Activated CD8-positive, alpha-beta T cell treated with anti-CD3 and anti-CD28 coated beads for 36 hours (primary cell): Measurements from ENCODE around the gene CHSY1. TPM values are rescaled to one million over a fixed set of nuclear protein-coding genes. Genes with fewer than 3 reads are reported as not detected.

Experiments
- ATAC-seq: fragments of 200-7000 bp; cut with Tn5 transposase; one replicate; pipeline ENCODE4 v1.10.0; 2021; ENCODE audit warnings: mild to moderate bottlenecking, moderate library complexity
- CTCF ChIA-PET: fragments of 350-600 bp; sonication (Branson Sonifier 250); formaldehyde crosslinking; loops from one replicate; lab custom pipeline; 2021; ENCODE audit warnings: antibody characterized with exemption; lab: Charles Lee
- POLR2A ChIA-PET: fragments of 350-600 bp; sonication (Branson Sonifier 250); formaldehyde crosslinking; loops from one replicate; lab custom pipeline; 2021; ENCODE audit warnings: antibody characterized with exemption; lab: Charles Lee
- DNase-seq: peaks from one replicate; pipeline ENCODE4 v3.0.0-alpha.2; 2020
- H3K27ac Mint-ChIP-seq: one replicate; pipeline ENCODE4 v1.8.0; 2021; ENCODE audit warnings: mild to moderate bottlenecking, mixed read lengths
- H3K27me3 Mint-ChIP-seq: one replicate; pipeline ENCODE4 v1.8.0; 2021; ENCODE audit warnings: mixed read lengths
- H3K36me3 Mint-ChIP-seq: one replicate; pipeline ENCODE4 v1.8.0; 2021; ENCODE audit warnings: low read depth, mixed read lengths
- H3K4me1 Mint-ChIP-seq: one replicate; pipeline ENCODE4 v1.8.0; 2021; ENCODE audit warnings: low read depth, mixed read lengths
- H3K4me3 Mint-ChIP-seq: one replicate; pipeline ENCODE4 v1.8.0; 2021; ENCODE audit warnings: mild to moderate bottlenecking, moderate library complexity, mixed read lengths
- H3K9me3 Mint-ChIP-seq: one replicate; pipeline ENCODE4 v1.8.0; 2021; ENCODE audit warnings: mixed read lengths
- intact Hi-C: fragments of 100-400 bp; cut with micrococcal nuclease; formaldehyde crosslinking; loops from one replicate; pipeline ENCODE4 v1.10.0; 2022
- total RNA-seq, 2 experiments: library from RNA; stranded (reverse); gene quantifications; one replicate each; pipeline ENCODE4 v1.2.3, GENCODE V29; 2021
- TF ChIP-seq, protein P1 (sequence below): fragments of 200-600 bp; IDR thresholded peaks from one replicate; pipeline ENCODE4 v1.8.0; 2022; ENCODE audit warnings: antibody characterized with exemption, mild to moderate bottlenecking

Gene CHSY1
- total RNA-seq, 2 experiments from 2014 or later, result 57.9 to 58.3 TPM

DNA sequence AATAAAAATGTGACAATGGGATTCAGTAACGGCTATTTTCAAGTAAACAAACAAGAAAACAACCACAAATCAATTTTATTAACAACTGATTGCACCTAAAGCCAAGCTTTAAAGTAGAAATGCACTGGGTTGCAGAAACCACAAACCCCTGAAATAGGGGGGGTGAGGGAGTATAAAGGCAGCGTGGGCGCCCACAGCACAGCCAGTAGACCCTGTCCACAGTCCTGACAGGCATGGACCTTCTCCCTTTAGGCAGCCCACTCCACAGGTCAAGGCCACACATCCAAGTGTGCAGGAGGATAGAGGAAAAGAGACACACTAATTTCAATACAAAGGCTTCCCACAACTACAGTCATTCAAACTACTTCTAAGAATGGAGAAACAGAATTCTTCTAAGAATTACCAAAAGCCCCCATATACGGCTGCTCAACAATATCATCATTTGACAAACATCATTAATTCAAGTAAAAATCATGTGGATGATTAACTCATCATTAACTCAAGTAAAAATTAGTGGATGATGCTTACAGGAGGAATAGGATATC, 48.7 kb downstream of the CHSY1 start:
- H3K36me3 Mint-ChIP-seq, result peaks cover 57% of the 10 kb centered on the region
- ATAC-seq (peak; percentile 2), DNase-seq (peak; percentile 45)
- intact Hi-C loops, result loop anchor here (5.0 kb wide), 1 partner anchor 36 kb away; no protein-coding TSS in a partner anchor
- TF ChIP-seq, protein P1, sequence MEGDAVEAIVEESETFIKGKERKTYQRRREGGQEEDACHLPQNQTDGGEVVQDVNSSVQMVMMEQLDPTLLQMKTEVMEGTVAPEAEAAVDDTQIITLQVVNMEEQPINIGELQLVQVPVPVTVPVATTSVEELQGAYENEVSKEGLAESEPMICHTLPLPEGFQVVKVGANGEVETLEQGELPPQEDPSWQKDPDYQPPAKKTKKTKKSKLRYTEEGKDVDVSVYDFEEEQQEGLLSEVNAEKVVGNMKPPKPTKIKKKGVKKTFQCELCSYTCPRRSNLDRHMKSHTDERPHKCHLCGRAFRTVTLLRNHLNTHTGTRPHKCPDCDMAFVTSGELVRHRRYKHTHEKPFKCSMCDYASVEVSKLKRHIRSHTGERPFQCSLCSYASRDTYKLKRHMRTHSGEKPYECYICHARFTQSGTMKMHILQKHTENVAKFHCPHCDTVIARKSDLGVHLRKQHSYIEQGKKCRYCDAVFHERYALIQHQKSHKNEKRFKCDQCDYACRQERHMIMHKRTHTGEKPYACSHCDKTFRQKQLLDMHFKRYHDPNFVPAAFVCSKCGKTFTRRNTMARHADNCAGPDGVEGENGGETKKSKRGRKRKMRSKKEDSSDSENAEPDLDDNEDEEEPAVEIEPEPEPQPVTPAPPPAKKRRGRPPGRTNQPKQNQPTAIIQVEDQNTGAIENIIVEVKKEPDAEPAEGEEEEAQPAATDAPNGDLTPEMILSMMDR, result no peak
- H3K4me3 Mint-ChIP-seq, result peak overlapping the region; percentile 22
- H3K27ac Mint-ChIP-seq, result peak overlapping the region; percentile 97
- no peaks in the 10 kb centered on the region for H3K9me3 Mint-ChIP-seq
- H3K27me3 Mint-ChIP-seq, result no peaks in the 10 kb centered on the region
- POLR2A ChIA-PET, result interaction anchor here (0.9 to 1.0 kb wide), 2 partner anchors 37 to 47 kb away, joined by 3 read pairs; no protein-coding TSS in a partner anchor
- CTCF ChIA-PET, result no interaction called here
- peaks cover 95% of the 10 kb centered on the region for H3K4me1 Mint-ChIP-seq

DNA sequence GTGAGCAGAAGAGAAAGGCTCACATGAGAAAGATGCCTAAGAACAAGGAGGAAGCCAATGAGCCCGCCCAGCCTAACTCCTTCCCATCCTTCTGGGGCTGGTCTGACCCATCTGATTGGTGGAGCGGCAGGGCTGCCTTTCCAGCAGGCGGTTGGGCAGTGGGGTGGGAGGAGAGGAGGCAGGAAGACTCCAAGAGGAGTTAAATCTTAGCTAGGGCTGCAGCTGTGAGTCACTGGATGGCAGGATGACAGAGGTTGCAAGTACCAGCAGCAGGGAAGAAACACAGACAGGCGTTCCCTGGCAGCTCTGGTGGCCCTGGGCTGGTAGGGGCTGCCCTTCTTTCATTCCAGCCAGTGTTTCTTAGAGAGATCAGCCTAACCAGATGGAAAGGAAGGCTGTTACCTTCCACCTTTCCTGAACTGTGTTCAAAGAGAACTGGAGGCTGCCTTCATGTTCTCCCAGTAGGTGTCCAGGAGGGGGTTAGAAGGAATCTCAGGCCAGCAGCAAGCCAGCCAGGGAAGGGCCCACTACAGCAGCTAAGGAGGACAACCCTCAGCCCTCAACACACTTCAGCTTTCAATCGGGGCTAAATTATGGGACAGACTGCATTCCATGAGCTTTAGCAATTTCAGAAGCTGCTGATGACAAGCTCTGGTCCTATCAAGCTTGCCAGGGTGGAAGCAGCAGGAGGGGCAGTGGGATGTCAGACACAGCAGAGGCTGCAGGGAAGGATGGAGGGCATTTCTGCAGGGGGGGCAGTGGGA, 50.3 kb downstream of the CHSY1 start:
- intact Hi-C loops, result loop anchor here (5.0 kb wide), 1 partner anchor 34 kb away; no protein-coding TSS in a partner anchor
- H3K4me3 Mint-ChIP-seq, result peak overlapping the region; percentile 19
- no peaks in the 10 kb centered on the region for H3K27me3 Mint-ChIP-seq
- TF ChIP-seq, protein P1, result no peak
- H3K36me3 Mint-ChIP-seq, result peaks cover 53% of the 10 kb centered on the region
- ATAC-seq (no peak), DNase-seq (peak; percentile 44)
- H3K9me3 Mint-ChIP-seq, result no peaks in the 10 kb centered on the region
- CTCF ChIA-PET, result interaction anchor here (1.0 to 1.1 kb wide), 2 partner anchors 38 to 47 kb away, joined by 3 to 4 read pairs; no protein-coding TSS in a partner anchor
- H3K27ac Mint-ChIP-seq, result peak overlapping the region; percentile 96
- POLR2A ChIA-PET, result no interaction called here
- peaks cover 92% of the 10 kb centered on the region for H3K4me1 Mint-ChIP-seq

DNA sequence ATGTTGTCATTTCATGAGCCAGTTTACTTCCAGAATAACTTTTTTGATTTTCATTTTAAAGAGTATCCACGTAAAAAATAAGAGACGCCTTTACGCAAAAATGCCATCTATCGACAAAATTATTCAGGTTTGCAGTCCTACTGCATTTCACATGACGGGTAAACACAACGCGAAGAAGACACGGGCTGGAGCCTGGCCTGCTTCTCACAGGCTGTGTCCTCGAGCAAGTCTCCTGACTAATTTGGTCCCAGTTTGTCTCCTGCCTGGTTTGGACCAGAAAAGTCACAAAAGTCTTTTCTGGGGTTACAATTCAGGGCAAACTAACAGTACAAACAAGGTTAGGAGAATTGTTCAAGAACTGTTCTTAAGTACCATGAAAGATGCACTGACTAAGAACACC, 51.7 kb downstream of the CHSY1 start:
- CTCF ChIA-PET, result no interaction called here

DNA sequence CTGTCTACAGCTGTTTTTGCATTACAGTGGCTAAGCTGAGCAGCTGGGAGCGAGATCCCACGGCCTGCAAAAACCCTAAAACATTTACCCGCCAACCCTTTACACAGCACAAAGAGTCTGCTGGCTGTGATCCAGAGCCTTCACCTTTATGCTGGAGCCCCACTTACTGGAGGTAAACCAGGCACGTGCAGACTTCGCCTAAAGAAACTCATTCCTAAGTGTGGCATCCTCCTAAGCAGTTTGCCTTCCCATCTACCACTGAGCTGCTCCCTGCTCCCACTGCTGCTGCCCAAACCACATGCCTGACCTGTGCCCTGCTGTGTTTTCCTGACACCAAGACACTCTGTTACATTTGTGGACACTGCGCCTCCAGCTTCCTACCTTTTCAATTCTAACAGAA, 53.0 kb downstream of the CHSY1 start:
- intact Hi-C loops, result no loop called here
- H3K9me3 Mint-ChIP-seq, result no peaks in the 10 kb centered on the region
- peaks cover 91% of the 10 kb centered on the region for H3K4me1 Mint-ChIP-seq
- ChIA-PET CTCF (no interaction called here), POLR2A (interaction anchor here (0.7 to 2.1 kb wide), 5 partner anchors 9 to 52 kb away, joined by 3 to 13 read pairs (median 4); partner anchors contain the start of gene CHSY1)
- peak overlapping the region; percentile 96 for H3K27ac Mint-ChIP-seq
- H3K27me3 Mint-ChIP-seq, result no peaks in the 10 kb centered on the region
- ATAC-seq (no peak), DNase-seq (no peak)
- TF ChIP-seq, protein P1, result no peak
- H3K36me3 Mint-ChIP-seq, result peaks cover 53% of the 10 kb centered on the region
- peak overlapping the region; percentile 49 for H3K4me3 Mint-ChIP-seq

More for the DNA sequence above, 51.7 kb downstream of the CHSY1 start:
- H3K27me3 Mint-ChIP-seq, result no peaks in the 10 kb centered on the region
- H3K4me1 Mint-ChIP-seq, result peaks cover 91% of the 10 kb centered on the region
- intact Hi-C loops, result loop anchor here (5.0 kb wide), 1 partner anchor 33 kb away; no protein-coding TSS in a partner anchor
- peaks cover 54% of the 10 kb centered on the region for H3K36me3 Mint-ChIP-seq
- H3K27ac Mint-ChIP-seq, result peak overlapping the region; percentile 96
- POLR2A ChIA-PET, result interaction anchor here (2.1 kb wide), 1 partner anchor 51 kb away, joined by 13 read pairs; the partner anchor contains the start of gene CHSY1
- H3K4me3 Mint-ChIP-seq, result peak overlapping the region; percentile 49
- DNase-seq (no peak), ATAC-seq (no peak)
- no peaks in the 10 kb centered on the region for H3K9me3 Mint-ChIP-seq
- TF ChIP-seq, protein P1, result no peak
